K562 (cell line): Measurements from ENCODE around the gene PALLD. TPM values are rescaled to one million over a fixed set of nuclear protein-coding genes. Genes with fewer than 3 reads are reported as not detected.

ENCODE experiments used
- CBFA2T2 ChIP-seq: fragments of 450-650 bp; conservative IDR thresholded peaks from 2 replicates; pipeline ENCODE4 v1.6.1; 2017; ENCODE audit warnings: mild to moderate bottlenecking
- KLF6 ChIP-seq: fragments of 250-450 bp; sonication (Bioruptor Pico); IDR thresholded peaks from 2 replicates; pipeline ENCODE4 v1.4.0; 2020; ENCODE audit warnings: mild to moderate bottlenecking, moderate library complexity, borderline replicate concordance
- MECOM ChIP-seq: fragments of 250-450 bp; sonication (Bioruptor Pico); IDR thresholded peaks from 2 replicates; pipeline ENCODE4 v1.8.0; 2022; ENCODE audit warnings: inconsistent platforms
- MYC ChIP-seq, 2 experiments: fragments of 250-450 bp in 1 of 2; sonication (Bioruptor Pico) in 1 of 2; IDR thresholded peaks; 2 replicates each; pipeline versions ENCODE4 v1.5.1 to v1.6.1; 2012 to 2021; ENCODE audit warnings: low read depth in 2 of 2, borderline replicate concordance in 1 of 2, improper control_type of control experiment in 1 of 2, low read length in 1 of 2, mild to moderate bottlenecking in 1 of 2, moderate library complexity in 1 of 2
- NONO ChIP-seq, 2 experiments: fragments of 200-400 bp in 1 of 2; fragments of 450-650 bp in 1 of 2; formaldehyde crosslinking in 1 of 2; IDR thresholded peaks; 2 replicates each; pipeline ENCODE4 v1.6.1; 2017; ENCODE audit warnings: low read depth in 2 of 2, mild to moderate bottlenecking in 2 of 2, moderate library complexity in 2 of 2, low read length in 1 of 2
- NR2C1 ChIP-seq, 2 experiments: fragments of 450-650 bp; IDR thresholded peaks; 2 replicates each; pipeline ENCODE4 v1.6.1; 2017; ENCODE audit warnings: mild to moderate bottlenecking in 2 of 2, antibody characterized with exemption in 1 of 2, inconsistent platforms in 1 of 2, missing compliant biosample characterization in 1 of 2, missing genetic modification characterization in 1 of 2
- PCBP1 ChIP-seq: fragments of 200-400 bp; formaldehyde crosslinking; IDR thresholded peaks from 2 replicates; pipeline ENCODE4 v1.6.1; 2018; ENCODE audit warnings: mild to moderate bottlenecking, low read depth, low read length; ENCODE audit not compliant: poor library complexity, severe bottlenecking
- POU5F1 ChIP-seq: fragments of 150-350 bp; IDR thresholded peaks from 2 replicates; pipeline ENCODE4 v1.6.1; 2014; ENCODE audit warnings: borderline replicate concordance, low read length, low read depth, mild to moderate bottlenecking; ENCODE audit not compliant: partially characterized antibody
- REST ChIP-seq, 2 experiments: fragments of 450-650 bp; formaldehyde crosslinking in 1 of 2; IDR thresholded peaks; 2 replicates each; pipeline versions ENCODE4 v1.4.0 to v1.6.1; 2014 to 2020; ENCODE audit warnings: mild to moderate bottlenecking in 2 of 2, borderline replicate concordance in 1 of 2, low read depth in 1 of 2
- SMARCE1 ChIP-seq: fragments of 450-650 bp; IDR thresholded peaks from 2 replicates; pipeline ENCODE4 v1.7.1; 2016; ENCODE audit warnings: mild to moderate bottlenecking
- WHSC1 ChIP-seq: IDR thresholded peaks from one replicate; pipeline ENCODE4 v1.6.1; 2012; ENCODE audit warnings: low read length, control low read depth, inconsistent platforms
- polyA plus RNA-seq, 8 experiments: library from polyadenylated mRNA; depleted of rRNA in 4 of 8; stranded (reverse) in 5 of 8; unstranded in 3 of 8; fragments of >200 nt; fragmentation: Nextera tagmentation in 2 of 8; fragmentation: Illumina TruSeq in 1 of 8; extraction: Ambion mirVana in 2 of 8; extraction: Trizol in 1 of 8; gene quantifications; 2 replicates each; pipeline versions ENCODE4 v1.2.1 to v1.2.3, GENCODE V29; 2011 to 2014; ENCODE audit warnings: inconsistent platforms in 1 of 8, missing spikeins in 1 of 8
- total RNA-seq, 7 experiments: library from RNA; depleted of rRNA in 6 of 7; stranded (reverse); fragments of >200 nt in 6 of 7; fragmentation: Illumina TruSeq in 2 of 7; extraction: Trizol in 2 of 7; gene quantifications; 2 replicates each; pipeline versions ENCODE4 v1.2.1 to v1.2.3, GENCODE V29; 2011 to 2021; ENCODE audit warnings: low replicate concordance in 1 of 7
- TF ChIP-seq, protein P1 (sequence below): fragments of 250-450 bp; sonication (Bioruptor Pico); IDR thresholded peaks from 2 replicates; pipeline ENCODE4 v1.4.0; 2020; ENCODE audit warnings: mild to moderate bottlenecking, moderate library complexity

PALLD gene
- total and polyA plus RNA-seq, 9 of the 15 experiments (the other 6 are each of a cell fraction or from before 2014, with no cell fraction given): 0.01 to 0.35 (median 0.06) TPM; not detected in 3

DNA sequence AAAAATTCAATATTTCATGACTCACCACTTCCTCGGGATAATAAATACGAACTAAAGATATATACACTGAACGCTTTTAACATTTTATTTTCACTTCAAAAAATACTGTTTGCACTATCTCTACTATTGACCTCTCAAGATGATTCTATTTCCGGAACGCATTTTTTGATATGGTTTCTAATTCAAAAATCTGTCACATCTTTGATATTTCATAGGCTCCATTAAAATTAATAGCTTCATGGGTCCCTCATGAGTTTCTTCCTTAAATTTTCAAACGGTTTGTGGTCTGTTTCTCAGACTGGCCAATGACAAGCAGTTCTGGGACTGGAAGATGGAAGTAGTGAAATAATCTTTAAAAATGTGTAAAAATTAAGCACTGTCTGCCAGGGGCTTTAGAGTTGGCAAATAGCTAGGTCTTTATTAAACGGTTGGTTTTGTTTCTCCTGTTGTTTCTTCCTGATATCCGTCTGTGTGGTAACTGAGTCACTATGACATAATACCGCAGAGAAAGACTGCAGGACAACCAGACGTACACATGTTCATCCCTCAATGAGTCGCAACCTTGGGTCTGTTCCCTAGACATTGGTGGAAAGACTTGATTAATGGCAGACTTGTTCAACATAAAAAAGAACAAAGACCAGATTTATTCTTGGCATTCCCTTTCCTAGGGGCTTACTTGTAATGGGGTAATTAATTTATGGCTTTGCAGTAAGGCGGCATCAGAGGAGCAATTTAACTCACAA lies 133.8 kb downstream of the PALLD start (continued):
- TF ChIP-seq REST (IDR thresholded peaks at IDR 0.05; ENCODE audit: borderline replicate concordance) (no peak), REST (CRISPR knock-in tag; IDR thresholded peaks at IDR 0.05; ENCODE audit: low read depth) (no peak), MECOM (no peak), POU5F1 (no peak), SMARCE1 (no peak), WHSC1 (no peak), NR2C1 (IDR thresholded peaks at IDR 0.05) (no peak), NR2C1 (tag; IDR thresholded peaks at IDR 0.05) (no peak), KLF6 (CRISPR knock-in tag) (no peak), CBFA2T2 (no peak), NONO (IDR thresholded peaks at IDR 0.05; ENCODE audit: low read depth in 2 of 2, low read length in 1 of 2) (no peak), MYC (IDR thresholded peaks at IDR 0.05; ENCODE audit: low read depth, low read length) (no peak), MYC (CRISPR knock-in tag; IDR thresholded peaks at IDR 0.05; ENCODE audit: borderline replicate concordance, low read depth) (no peak), PCBP1 (no peak)
- TF ChIP-seq, protein P1, sequence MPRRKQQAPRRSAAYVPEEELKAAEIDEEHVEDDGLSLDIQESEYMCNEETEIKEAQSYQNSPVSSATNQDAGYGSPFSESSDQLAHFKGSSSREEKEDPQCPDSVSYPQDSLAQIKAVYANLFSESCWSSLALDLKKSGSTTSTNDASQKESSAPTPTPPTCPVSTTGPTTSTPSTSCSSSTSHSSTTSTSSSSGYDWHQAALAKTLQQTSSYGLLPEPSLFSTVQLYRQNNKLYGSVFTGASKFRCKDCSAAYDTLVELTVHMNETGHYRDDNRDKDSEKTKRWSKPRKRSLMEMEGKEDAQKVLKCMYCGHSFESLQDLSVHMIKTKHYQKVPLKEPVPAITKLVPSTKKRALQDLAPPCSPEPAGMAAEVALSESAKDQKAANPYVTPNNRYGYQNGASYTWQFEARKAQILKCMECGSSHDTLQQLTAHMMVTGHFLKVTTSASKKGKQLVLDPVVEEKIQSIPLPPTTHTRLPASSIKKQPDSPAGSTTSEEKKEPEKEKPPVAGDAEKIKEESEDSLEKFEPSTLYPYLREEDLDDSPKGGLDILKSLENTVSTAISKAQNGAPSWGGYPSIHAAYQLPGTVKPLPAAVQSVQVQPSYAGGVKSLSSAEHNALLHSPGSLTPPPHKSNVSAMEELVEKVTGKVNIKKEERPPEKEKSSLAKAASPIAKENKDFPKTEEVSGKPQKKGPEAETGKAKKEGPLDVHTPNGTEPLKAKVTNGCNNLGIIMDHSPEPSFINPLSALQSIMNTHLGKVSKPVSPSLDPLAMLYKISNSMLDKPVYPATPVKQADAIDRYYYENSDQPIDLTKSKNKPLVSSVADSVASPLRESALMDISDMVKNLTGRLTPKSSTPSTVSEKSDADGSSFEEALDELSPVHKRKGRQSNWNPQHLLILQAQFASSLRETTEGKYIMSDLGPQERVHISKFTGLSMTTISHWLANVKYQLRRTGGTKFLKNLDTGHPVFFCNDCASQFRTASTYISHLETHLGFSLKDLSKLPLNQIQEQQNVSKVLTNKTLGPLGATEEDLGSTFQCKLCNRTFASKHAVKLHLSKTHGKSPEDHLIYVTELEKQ (CRISPR knock-in tag): no peak
